ENCODE data around the gene PRSS50. TPM values are rescaled to one million over a fixed set of nuclear protein-coding genes. Genes with fewer than 3 reads are reported as not detected.

The PRSS50 gene
- total RNA-seq, 1 donor from 2014 or later = 0.78 TPM

DNA sequence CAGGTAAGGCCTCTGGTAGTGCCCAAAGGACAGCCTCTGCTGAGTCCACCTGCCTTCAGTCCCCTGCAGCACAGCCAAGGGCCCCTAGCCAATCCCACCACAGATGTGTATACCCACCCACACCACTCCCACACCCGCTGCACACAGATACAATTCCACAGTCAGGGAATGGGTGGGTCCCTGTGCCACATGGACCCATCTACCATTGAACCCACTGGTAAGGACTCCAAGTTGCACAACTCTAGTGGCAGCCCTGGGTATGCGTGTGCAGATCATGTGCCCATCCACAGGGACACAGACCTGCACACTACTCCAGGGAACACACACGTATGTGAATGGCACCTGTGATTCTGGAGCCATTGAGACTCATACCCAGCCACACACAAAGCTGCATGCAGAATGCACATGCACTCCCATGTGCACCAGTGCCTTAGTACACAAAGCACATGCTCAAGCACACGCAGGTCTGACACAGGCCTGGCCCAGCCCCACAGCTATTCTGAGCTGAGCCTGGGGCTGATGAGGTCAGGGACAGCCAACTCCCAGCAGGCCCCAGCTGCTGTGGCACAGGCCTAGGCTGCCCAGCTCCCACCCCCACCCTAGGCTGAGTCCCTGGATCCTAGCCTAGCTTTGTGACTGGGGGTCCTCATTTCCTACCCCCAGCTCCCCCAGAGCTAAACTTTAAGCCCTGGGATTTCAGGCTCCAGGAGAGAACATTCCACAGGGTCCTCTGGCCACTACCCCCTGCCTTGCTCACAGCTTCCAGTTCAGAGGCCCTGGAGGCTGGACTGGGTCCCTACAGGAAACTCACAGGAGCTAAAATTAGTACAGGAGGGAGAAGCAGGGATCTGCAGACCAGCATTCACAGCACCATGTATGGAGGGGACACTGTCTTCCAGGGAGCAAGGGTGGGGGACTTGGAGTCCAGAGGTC lies 21.4 kb downstream of the PRSS50 start:
- intact Hi-C loops (cut with DNase I) = loop anchor here (2.0 kb wide), 2 partner anchors 29 to 129 kb away; partner anchors contain the start of gene LRRC2

DNA sequence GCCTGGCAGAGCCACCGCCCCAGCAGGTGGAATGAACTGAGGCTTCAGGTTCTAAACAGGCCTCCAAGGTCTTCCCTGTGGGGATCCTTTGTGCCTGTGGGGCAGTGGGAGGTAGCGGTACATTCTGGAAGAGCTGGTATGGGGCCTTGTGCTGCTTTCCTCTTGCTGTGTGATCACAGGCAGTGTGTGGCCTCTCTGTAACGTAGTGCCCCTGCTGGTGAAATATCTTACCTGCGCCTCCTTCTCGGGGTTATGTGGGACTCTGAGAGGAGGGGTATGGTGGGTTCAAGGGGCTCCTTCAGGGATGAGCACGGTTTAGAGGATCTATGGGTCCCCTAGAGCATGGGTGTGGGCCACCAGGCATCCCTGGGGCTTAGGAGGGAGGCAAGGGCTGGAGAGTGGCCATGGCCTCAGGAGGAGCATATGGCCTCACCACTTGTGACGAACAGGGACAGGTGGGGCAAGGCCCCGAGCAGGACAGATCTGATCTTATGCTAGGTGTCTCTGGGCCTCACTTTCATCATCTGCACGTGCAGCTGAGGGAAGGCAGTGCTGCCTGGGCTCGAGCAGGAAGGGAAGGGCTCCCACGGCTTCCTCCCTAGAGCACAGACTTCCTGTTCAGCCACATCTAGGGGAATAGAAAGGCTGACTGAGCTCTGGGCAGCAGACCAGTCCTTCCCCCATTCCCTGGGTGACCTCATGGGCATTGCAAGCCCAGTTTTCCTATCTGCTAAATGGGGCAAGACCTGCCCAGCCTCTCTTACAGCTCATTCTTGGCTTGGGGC lies 22.3 kb downstream of the PRSS50 start:
- intact Hi-C loops (cut with DNase I) = loop anchor here (2.0 kb wide), 1 partner anchor 29 kb away; no protein-coding TSS in a partner anchor
- peak; percentile 89 for DNase-seq (ENCODE audit: low spot score)

More for the DNA sequence above, 21.4 kb downstream of the PRSS50 start:
- peak; percentile 91 for DNase-seq (ENCODE audit: low spot score)

DNA sequence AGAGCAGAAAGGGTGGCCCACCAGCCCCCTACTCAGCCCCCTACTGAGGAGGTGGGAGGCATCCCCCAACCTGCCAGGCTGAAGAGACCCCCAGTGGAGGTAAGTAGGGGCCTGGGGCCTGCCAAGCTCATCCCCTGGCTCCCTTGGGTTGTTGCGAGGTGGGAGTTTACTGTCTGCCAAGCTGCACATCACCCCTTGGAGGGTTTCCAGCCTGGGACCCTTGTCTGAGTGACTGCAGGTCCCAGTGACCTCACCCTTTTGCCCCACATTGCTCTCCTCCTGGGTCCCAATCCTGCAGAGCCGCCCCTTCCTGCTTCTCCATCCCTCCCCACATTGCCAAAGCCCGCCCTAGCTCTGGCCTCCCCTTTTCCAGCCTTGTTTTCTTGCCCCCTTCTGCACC lies 23.1 kb downstream of the PRSS50 start:
- no peak for DNase-seq (ENCODE audit: low spot score)
- intact Hi-C loops (cut with DNase I) = loop anchor here (2.0 to 5.0 kb wide), 2 partner anchors 28 to 168 kb away; partner anchors contain the start of gene MYL3

DNA sequence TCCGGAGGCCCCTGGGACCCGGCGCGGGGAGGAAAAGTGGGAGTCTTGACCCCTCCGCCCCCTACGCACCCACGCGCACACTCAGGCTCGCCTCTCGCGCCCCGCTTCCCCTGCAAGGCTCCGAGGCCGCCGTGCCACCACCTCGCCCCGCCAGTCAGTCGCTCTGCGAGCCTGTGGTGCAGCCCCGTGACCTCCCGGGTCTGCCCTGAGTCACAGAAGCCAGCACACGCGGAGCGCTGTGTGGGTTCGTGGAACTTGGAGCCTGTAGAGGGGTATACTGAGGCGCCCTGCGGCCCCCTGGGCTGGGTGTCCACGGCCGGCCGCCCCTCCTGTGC lies 23.8 kb downstream of the PRSS50 start:
- intact Hi-C loops (cut with DNase I) = loop anchor here (2.0 to 5.0 kb wide), 2 partner anchors 27 to 168 kb away; partner anchors contain the start of gene MYL3
- no peak for DNase-seq (ENCODE audit: low spot score)

DNA sequence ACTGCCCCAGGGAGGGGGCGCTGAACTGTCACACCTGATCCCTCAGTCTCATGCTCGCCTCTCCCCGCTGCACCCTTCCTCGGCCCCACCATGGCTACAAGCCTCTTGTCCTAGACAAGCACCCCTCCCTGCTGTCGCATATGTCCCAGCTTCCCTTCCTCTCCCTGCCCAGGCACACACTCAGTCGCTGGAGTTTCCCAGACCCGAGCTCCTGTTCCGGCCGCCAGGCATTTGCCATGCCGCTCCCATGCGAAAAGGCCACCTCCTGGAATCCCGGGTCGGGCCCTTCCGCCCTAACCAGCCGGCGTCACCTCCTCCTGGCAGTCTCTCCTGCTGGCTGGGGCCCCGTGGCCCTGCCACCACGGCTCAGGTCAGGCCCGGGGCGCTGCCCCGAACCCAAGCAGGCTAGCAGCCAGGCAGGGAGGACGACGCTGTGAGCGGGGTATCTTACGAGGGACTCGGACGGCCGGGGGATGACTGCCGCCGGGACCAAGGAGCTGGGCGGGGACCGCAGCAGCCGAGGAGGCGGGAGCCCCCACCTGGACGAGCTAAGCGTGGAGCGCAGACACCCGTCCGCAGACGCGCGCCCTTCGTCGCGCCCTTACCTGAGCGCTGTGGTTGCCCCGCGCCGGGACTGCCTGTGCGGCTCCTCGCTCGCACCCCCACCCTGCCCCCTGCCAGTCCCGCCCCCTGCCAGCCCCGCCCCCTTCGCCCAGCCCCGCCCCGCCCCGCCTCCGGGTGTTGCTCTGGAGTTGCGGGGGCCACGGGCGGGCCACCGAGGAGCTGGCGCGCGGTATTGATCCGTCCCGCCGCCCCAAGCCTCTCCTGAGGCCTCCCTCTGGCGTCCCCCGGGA lies 24.4 kb downstream of the PRSS50 start, which contains the start of gene ALS2CL:
ALS2CL (minus strand) TSS at position 642 of the 854 bp plus-strand sequence. CDS start 4,239 bp downstream, outside the sequence.
- intact Hi-C loops (cut with DNase I) = loop anchor here (5.0 kb wide), 1 partner anchor 169 kb away; the partner anchor contains the start of gene MYL3
- peak; percentile 81 for DNase-seq (ENCODE audit: low spot score)

DNA sequence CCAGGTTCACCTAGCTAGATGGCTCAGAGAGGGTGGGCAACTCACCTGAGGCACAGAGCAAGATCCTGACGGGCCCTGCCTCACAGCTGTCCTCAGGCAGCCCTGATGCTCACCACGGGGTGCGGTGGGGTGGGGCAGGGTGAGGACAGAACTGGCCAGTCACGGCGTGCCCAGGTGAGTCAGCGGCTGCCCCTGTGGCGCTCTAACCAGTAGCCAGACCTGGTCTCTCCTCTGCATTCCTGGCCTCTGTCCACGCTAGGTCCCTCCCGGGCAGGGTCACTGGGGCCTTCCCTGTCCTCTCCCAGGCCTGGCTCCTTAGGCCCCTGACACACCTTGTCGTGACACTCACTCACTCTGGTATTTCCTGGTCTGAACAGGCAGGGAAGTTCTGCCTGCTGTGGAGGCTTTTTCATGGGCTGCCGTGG lies 25.1 kb downstream of the PRSS50 start:
- DNase-seq (ENCODE audit: low spot score) = no peak
- intact Hi-C loops (cut with DNase I) = loop anchor here (5.0 kb wide), 1 partner anchor 170 kb away; the partner anchor contains the start of gene MYL3

DNA sequence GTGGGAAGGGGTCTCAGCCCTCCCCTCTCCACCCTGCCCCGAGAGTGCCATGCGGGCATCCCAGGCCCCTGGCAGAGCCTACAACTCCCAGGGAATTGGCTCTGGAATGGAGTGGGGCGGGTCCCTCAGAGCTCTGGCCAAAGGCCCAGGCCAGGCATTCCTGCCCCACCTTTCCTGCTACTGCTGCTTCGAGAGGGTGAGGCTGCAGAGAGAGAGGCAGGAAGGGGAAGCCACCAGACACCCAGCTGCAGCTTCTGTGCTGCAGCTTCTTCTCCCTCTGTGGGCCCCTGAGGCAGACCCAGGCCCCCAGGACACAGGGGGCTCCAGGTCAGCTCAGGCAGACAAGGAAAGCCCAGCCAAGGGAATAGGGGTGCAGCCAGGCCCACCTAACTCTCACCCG lies 26.9 kb downstream of the PRSS50 start:
- intact Hi-C loops (cut with DNase I) = loop anchor here (5.0 kb wide), 1 partner anchor 172 kb away; the partner anchor contains the start of gene MYL3
- DNase-seq (ENCODE audit: low spot score) = peak; percentile 90

DNA sequence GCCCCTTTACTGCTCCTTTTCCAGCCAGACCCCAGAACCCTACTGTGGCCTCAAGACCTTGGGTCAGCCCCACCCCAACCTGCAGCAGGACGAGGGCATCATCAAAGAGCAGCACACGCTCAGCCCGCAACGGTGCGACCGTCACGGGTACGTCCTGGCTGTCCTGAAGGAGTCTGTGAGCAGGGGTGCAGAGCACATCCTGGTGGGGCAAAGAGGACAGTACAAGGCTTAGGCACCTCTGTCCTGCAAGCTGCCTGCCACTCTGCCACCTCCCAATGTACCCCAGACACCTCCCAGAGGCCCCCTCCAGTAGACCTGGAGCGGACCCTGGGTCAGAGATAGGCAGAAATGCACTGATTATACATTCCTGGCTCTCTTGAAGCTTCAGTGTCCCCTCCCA lies 32.2 kb downstream of the PRSS50 start:
- intact Hi-C loops (cut with DNase I) = no loop called here
- DNase-seq (ENCODE audit: low spot score) = no peak

DNA sequence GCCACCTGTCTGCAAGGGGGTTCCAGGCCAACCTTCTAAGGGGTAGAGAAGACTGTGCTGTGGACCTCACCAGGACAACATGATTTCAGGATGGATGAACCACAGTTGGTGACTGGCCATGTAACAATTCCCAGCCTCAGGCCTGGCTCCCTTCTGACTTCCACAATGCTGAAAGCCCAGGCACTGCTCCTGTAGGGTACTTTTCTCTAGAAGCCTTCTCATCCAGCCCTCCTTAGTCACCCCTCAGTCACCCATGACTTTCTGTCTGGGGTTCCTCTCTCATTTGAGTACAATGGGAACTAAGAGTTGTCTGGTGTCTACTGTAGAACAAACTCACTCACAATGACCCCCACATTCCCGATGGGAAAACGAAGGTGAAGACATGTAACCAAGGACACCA lies 32.8 kb downstream of the PRSS50 start:
- DNase-seq (ENCODE audit: low spot score) = no peak
- intact Hi-C loops (cut with DNase I) = no loop called here

DNA sequence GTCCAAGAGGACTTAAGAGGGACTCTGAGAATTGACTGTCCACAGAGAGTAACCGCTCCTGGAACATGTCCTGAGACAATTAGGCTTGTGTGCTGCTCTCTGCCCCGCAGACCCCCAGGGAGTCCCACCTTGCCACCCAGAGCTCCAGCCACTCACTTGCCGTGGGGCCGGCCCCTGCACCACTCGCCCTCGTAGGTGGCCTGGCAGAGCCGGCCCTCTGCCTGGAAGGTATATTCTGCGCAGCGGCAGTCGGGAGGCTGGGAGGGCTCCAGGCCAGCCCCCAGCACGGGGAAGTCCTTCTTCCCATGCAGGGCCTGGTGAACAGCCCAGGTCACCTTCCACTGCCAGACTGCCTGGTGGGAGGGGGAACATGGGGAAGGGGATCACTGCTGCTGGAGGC lies 34.7 kb downstream of the PRSS50 start:
- intact Hi-C loops (cut with DNase I) = no loop called here
- DNase-seq (ENCODE audit: low spot score) = no peak

DNA sequence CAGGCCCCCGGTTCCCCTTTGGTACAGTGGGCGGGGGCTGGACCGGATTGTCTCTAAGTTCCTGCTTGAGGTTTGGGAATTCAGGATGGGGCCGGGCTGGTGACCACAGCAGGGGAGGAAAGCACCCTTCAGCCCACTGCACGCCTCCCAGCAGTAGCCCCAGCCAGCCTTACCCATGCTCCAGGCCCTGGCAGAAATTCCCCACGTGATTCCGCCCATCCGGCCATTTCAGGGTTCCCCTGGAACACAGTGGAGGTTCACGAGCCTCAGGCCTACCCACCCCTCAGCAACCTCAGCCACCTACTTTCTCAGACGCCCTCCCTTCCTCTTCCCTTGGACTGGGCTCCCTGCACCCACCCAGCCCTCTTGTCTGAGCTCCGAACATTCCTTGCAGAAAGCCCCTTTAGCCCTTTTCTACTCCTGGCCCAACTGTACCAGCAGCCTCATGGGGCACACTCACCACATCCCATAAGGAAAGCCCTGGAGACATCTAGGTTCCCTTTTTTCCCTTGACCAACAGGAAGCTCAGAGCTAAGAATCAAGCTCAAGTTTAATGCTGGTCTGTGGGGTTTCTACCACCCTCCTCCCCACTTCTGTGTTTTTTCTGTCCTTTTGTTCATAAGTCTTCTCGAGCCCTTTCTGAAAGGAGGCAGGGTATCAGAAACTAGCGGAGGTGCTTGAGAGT lies 35.7 kb downstream of the PRSS50 start:
- intact Hi-C loops (cut with DNase I) = no loop called here
- DNase-seq (ENCODE audit: low spot score) = no peak

DNA sequence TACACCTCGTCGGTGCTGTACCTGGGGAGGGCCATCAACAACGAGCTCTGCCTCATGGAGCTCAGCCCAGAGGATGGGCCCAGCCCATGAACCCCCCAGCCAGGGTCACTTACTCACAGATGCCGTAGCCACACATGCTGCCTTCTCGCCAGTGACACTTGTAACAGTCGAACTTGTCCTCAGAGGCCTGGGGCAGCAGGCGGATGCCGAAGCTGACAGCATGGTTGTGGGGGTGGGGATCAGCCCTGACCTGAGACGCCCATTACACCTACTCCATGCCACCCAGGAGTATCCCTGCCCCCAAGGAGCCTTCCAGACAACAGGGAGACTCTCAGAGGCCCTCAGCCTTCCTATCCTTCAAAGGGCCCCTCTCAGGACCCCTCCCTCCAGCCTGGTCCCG lies 36.3 kb downstream of the PRSS50 start:
- intact Hi-C loops (cut with DNase I) = no loop called here
- no peak for DNase-seq (ENCODE audit: low spot score)

DNA sequence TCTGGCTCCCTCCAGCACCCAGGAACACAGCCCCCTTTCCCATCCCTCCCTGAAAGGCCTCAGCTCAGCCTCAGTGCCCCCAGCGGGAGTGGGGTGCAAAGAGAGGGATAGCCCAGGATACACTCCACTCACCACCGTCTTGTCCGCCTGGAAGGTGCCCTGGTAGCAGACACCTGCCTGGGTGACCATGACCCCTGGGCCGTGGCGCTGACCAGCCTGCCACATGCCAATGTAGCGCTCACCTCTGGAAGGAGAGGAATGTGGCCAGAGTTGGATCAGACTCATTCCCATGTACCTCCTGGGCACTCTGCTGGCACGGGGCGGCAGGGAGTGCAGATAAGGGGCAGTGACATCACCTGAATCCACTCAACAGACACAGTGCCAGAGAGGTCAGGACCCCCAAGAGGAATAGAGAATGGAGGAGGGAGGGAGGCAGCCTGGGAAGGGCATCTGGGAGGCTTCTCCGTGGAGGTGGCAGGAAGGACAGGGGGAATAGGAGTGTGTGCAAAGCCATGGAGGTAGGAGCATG lies 37.3 kb downstream of the PRSS50 start:
- no peak for DNase-seq (ENCODE audit: low spot score)
- intact Hi-C loops (cut with DNase I) = no loop called here

DNA sequence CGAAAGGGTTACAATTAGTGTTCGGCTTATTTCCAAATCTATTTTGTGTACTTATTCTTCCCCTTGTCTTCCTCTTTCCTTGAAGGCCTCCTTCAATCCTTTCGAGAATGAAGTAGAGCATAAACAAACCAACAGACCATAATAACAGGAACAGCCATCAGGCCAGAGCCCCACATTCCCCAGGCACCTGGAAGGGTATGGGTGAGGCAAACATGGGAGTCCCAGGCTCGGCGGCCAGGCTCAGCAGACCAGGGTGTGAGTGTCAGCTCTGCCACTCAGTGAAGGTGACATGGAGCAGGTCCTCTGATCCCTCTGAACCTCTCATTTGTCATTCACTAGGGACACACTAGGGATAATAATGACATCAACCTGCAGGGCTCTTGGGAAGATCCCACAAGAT lies 38.0 kb downstream of the PRSS50 start:
- intact Hi-C loops (cut with DNase I) = no loop called here
- DNase-seq (ENCODE audit: low spot score) = no peak

DNA sequence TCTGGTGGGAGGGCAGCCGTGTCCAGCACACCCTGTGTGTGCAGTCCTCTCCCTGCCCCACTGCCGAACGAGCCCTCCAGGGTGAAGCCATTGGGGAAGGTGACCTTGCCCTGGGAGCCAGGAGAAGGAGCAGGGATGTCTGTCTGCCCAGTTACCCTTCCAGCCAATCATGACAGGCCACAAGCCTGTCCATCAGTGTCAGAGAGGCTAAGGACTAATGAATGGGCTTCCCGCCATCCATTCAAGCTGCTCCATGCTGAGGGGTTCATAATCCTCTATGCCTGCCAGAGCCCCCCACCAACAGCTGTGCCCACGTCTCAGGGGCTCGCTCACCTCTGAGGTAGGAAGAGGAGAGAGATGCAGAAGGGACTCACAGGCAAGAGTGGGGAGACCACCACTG lies 39.4 kb downstream of the PRSS50 start:
- no peak for DNase-seq (ENCODE audit: low spot score)

DNA sequence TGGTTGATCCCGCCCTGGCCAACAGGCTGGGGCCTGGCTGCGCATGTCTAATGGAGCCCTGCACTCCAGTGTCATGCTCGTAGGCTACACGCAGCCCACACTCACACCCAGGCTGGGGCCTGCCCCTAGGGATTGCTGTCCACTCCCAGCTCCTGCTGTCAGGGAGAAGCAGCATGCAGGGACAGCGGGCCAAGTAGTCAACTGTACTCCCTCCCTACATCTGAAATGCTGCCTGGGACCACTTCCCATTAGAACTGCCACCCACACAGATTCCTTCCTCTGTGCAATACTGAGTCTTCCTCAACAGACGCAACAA lies 40.3 kb downstream of the PRSS50 start:
- intact Hi-C loops (cut with DNase I) = no loop called here
- no peak for DNase-seq (ENCODE audit: low spot score)

More for the DNA sequence above, 39.4 kb downstream of the PRSS50 start:
- intact Hi-C loops (cut with DNase I) = no loop called here

DNA sequence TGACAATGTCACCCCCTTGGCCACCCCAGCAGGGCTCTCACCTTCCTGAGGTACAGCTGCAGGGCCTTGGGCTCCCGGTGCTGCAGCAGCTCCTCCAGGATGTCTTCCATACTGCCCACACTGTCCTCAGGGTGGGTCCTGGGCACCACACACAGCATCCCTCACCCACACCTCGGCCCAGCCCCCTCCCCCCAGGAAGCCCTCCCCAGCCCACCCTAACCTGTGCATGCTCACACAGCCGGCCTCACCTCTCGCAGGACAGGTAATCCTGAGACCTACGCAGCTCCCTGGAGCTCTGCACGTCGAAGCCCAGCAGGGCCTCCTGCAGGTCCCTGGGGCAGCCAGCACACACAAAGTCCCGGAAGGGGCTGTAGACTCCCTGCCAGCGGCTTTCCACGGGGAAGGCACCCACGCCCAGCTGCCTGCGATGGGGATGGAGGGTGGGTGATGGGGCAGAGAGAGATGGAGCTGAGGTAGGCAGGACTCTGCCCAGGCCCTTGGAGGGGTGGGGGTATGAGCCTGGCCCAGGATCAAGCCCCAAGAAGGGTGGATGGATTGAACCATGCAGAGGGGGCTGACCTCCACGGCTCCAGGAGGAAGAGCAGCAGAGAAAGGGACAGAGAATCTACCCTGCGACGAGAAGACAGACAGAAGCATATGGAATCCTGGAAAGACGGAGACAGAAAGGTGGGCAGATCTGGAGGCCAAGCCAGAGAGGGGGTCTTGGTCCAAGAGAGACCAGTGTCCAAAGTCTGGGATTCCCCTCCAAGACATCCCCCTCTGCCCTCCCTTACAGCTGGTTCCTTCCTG lies 40.9 kb downstream of the PRSS50 start:
- no peak for DNase-seq (ENCODE audit: low spot score)
- intact Hi-C loops (cut with DNase I) = no loop called here
